ENCODE results near the gene RELA. TPM values are rescaled to one million over a fixed set of nuclear protein-coding genes. Genes with fewer than 3 reads are reported as not detected.
"Not testable (repeated sequence)": the region's sequence is repeated elsewhere in the genome, so short reads cannot be mapped to it uniquely, and the experiment has no call there.

RELA gene
- total RNA-seq, 2 donors from 2014 or later = 116 to 121 TPM

DNA sequence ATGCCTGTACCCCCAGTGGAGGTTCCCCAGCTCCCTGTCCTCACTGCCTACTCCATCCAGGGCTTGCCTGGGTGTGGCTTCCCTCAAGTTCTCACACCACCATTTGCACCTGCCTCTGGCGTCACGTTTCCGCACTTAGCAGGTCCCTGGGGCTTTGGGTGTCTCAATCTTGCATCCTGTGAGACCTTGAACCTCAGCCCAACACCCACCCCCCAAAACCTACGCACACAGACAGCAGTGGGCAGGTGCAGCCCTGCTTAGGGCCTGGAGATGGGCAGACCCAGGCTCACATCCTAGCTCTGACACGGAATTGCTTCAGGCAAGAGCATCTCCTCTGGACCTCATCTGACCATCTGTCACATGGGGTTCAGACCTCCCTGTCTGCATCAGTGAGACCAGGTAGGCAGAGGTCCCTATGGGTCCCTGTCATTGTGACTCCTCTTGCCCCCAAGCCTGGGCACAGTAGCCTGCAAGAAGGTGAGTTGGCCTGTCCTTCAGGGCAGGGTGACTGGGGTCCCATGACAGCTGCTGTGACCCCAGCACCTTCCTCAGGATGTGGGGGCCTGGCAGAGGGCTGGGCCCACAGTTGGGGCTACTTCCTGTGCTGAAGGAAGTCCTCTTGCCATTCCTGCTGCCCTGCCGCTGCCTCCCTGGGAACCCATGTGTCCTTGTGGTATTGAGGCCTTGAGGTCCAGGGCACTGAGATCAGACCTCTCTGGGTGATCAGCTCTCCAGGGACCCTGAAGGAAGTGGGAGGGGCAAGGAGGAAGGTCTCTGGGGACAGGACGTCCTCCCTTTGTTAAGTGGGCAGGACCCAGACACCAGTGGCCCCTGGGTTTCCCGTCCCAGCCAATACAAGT is 22.9 kb downstream of the RELA start:
- Mint-ChIP-seq H3K4me1 (ENCODE audit: low read depth) (peaks cover 61% of the 10 kb centered on the region), H3K9me3 (no peaks in the 10 kb centered on the region), H3K4me3 (peak overlapping the region; percentile 96 to 97), H3K27ac (peak overlapping the region; percentile 92), H3K27me3 (ENCODE audit: low read depth) (no peaks in the 10 kb centered on the region), H3K36me3 (ENCODE audit: insufficient read depth in 2 of 2) (peaks cover 8 to 9% of the 10 kb centered on the region in 2 donors)
- ATAC-seq (replicated peaks in 1 of 2) (peak; percentile 7 to 29), DNase-seq (peak; percentile 41 to 61)

DNA sequence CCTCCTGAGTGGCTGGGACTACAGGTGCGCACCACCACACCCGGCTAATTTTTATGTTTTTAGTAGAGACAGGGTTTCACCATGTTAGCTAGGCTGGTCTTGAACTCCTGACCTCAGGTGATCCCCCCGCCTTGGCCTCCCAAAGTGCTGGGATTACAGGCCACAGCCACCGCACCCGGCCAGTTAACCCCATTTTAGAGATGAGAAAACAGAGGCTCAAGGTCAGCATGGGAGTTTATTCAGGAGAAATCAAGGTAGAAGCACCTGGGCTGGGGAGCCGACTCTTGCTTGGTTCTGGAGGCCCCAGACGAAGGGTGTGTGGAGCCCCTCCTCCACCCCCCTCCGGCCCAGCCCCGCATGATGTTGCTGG is 23.5 kb downstream of the RELA start:
- Mint-ChIP-seq H3K27ac (peak overlapping the region; percentile 87), H3K4me1 (ENCODE audit: low read depth) (peaks cover 57% of the 10 kb centered on the region), H3K4me3 (peak overlapping the region; percentile 96 to 97)
- DNase-seq; H3K9me3 Mint-ChIP-seq; ATAC-seq (replicated peaks in 1 of 2); H3K36me3 Mint-ChIP-seq (ENCODE audit: insufficient read depth in 2 of 2); H3K27me3 Mint-ChIP-seq (ENCODE audit: low read depth): not testable (repeated sequence)

DNA sequence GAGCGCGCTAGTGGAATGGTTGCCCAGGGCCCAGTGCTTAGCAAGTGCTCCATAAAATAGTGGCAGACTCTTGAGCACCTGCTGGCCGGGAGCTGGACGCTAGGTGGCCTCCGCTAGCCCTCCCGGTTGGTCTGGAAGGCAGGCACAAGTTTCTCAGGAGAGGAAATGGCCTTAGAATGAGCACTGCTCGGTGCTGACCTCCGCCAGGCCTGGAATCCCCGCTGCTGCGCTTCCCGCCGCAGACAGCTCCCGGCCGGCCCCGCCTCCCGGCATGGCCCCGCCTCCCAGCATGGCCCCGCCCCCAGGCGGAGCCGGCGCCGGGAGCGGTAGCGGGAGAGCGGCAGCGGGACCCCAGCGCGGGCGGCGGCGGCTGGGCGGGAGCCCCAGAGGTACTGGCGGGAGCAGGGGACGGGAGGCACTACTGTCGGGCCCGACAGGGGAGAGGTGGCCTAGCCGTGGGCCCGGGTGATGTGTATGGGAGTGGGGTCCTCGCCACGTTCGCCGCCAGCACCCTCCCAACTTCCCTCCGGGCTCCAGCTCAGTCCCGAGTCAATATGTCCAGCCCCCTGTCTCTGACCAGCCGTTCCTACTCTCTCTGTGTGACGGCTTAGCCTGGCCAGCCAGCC is 24.8 kb downstream of the RELA start, which contains the start of gene SIPA1:
TSS of gene SIPA1 (plus strand) at position 308 of the 626 bp plus-strand sequence. CDS start 2,821 bp downstream, outside the sequence.
- no peaks in the 10 kb centered on the region for H3K9me3 Mint-ChIP-seq
- no peaks in the 10 kb centered on the region for H3K27me3 Mint-ChIP-seq (ENCODE audit: low read depth)
- DNase-seq (peak; percentile 78 to 90), ATAC-seq (replicated peaks in 1 of 2) (peak; percentile 73 to 76)
- peak within 1 kb of the TSS; percentile 94 for H3K27ac Mint-ChIP-seq
- H3K4me1 Mint-ChIP-seq (ENCODE audit: low read depth) = peaks cover 49% of the 10 kb centered on the region
- peak within 1 kb of the TSS; percentile 96 to 97 for H3K4me3 Mint-ChIP-seq
- H3K36me3 Mint-ChIP-seq (ENCODE audit: insufficient read depth in 2 of 2) = peaks cover 3 to 6% of the 10 kb centered on the region in 2 donors

DNA sequence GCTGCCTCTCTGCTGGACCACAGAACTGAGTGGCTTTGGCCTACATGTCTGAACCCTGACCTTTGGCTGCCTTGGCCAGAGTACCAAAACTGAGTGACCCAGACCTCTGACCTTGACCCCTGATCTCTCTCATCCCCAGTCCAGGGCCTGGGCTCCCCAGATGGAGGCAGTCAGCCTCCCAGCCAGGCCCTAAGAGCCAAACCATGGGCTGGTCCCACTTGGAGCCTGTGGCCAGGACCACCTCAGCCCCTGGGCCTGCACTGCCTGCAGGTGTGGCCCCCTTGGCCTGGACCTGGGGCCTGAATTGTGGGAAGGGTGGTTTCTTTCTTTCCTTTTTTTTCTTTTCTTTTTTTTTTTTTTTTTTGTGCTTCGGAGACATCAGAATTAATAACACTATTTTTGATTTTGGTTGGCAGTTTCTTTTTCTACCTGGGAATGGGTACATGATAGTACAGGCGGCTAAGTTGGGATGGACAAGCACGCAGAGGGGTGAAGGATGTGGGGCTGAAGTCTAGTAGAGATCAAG is 25.6 kb downstream of the RELA start:
- H3K4me3 Mint-ChIP-seq = peak overlapping the region; percentile 96 to 97
- no peaks in the 10 kb centered on the region for H3K27me3 Mint-ChIP-seq (ENCODE audit: low read depth)
- H3K9me3 Mint-ChIP-seq = no peaks in the 10 kb centered on the region
- DNase-seq = no peak
- peaks cover 3 to 6% of the 10 kb centered on the region in 2 donors for H3K36me3 Mint-ChIP-seq (ENCODE audit: insufficient read depth in 2 of 2)
- peak overlapping the region; percentile 93 for H3K27ac Mint-ChIP-seq
- ATAC-seq (replicated peaks in 1 of 2) = no peak
- peaks cover 48% of the 10 kb centered on the region for H3K4me1 Mint-ChIP-seq (ENCODE audit: low read depth)

DNA sequence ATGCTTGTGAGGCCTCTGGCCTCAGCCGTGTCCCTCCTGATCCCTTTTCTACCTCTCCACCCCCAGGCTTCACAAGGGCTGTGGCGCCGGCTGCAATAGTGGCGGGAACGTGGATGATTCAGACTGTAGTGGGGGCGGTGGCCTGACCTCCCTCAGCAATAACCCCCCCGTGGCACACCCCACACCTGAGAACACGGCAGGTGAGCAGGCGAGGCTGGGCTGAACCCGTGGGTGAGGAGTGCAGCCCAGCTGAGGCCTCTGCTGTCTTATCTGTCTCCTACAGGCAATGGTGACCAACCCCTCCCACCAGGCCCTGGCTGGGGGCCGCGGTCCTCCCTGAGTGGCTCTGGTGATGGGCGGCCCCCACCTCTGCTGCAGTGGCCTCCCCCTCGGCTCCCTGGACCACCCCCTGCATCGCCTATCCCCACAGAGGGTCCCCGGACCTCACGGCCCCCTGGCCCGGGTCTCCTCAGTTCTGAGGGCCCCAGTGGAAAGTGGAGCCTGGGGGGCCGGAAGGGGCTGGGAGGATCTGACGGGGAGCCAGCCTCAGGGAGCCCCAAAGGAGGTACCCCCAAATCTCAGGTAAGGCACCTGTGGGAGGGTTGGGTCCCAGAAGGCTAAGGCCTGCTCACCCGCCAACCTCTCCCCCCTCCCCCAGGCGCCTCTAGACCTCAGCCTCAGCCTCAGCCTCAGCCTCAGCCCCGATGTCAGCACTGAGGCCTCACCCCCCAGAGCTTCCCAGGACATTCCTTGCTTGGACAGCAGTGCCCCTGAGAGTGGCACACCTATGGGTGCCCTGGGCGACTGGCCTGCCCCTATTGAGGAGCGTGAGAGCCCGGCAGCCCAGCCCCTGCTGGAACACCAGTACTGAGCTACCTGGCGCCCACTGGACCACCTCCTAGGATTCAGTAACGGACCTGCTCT is 26.3 kb downstream of the RELA start:
- Mint-ChIP-seq H3K27me3 (ENCODE audit: low read depth) (no peaks in the 10 kb centered on the region), H3K9me3 (no peaks in the 10 kb centered on the region), H3K4me1 (ENCODE audit: low read depth) (peaks cover 41% of the 10 kb centered on the region), H3K27ac (no peak overlapping the region), H3K4me3 (peak overlapping the region; percentile 45 to 58), H3K36me3 (ENCODE audit: insufficient read depth in 2 of 2) (peaks cover 0 to 6% of the 10 kb centered on the region in 2 donors)
- ATAC-seq (replicated peaks in 1 of 2) (no peak), DNase-seq (no peak)

DNA sequence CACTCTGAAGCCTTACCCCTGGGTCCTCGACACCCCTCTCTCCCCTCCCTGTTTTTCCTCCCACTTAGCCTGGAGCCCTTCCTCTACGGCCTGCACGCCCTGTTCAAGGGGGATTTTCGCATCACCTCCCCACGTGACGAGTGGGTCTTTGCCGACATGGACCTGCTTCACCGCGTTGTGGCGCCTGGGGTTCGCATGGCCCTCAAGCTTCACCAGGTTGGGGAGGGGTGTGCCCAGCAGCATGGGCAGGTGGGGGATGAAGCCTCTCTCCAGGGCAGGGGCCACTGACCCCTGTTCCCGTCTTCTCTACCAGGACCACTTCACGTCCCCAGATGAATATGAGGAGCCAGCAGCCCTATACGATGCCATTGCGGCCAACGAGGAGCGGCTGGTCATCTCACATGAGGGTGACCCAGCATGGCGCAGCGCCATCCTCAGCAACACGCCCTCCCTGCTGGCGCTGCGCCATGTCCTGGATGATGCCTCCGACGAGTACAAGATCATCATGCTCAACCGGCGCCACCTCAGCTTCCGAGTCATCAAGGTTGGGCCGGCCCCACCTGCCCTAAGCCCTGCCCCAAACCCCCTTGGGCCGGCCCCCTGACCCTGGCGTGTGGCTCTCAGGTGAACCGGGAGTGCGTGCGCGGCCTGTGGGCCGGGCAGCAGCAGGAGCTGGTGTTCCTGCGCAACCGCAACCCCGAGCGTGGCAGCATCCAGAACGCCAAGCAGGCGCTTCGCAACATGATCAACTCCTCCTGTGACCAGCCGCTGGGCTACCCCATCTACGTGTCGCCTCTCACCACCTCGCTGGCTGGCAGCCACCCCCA is 27.6 kb downstream of the RELA start:
- Mint-ChIP-seq H3K9me3 (no peaks in the 10 kb centered on the region), H3K36me3 (ENCODE audit: insufficient read depth in 2 of 2) (peaks cover 0 to 6% of the 10 kb centered on the region in 2 donors), H3K4me1 (ENCODE audit: low read depth) (peaks cover 32% of the 10 kb centered on the region), H3K27me3 (ENCODE audit: low read depth) (no peaks in the 10 kb centered on the region), H3K4me3 (no peak overlapping the region), H3K27ac (no peak overlapping the region)
- DNase-seq = no peak
- no peak for ATAC-seq (replicated peaks in 1 of 2)

DNA sequence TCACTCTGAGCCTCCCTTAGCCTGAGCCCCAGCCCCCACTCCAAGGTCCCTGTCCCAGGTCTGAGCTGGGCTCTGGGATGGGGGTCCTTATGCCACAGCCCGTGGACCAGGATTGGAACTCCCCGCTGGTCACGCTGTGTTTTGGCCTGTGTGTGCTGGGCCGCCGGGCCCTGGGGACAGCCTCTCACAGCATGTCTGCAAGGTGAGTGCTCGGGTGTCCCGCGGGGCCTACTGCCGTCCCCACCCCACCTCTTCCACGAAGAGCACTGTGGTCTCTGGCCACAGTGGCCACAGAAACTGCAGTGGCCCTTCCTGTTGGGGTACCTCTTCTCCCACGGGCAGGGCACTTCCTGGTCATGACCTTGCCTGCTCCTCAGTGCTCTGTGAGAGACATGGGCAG is 28.3 kb downstream of the RELA start:
- no peaks in the 10 kb centered on the region for H3K27me3 Mint-ChIP-seq (ENCODE audit: low read depth)
- ATAC-seq (replicated peaks in 1 of 2) = no peak
- no peak for DNase-seq
- peaks cover 0 to 6% of the 10 kb centered on the region in 2 donors for H3K36me3 Mint-ChIP-seq (ENCODE audit: insufficient read depth in 2 of 2)
- no peak overlapping the region for H3K4me3 Mint-ChIP-seq
- H3K27ac Mint-ChIP-seq = peak overlapping the region; percentile 85
- no peaks in the 10 kb centered on the region for H3K9me3 Mint-ChIP-seq
- H3K4me1 Mint-ChIP-seq (ENCODE audit: low read depth) = peaks cover 25% of the 10 kb centered on the region

DNA sequence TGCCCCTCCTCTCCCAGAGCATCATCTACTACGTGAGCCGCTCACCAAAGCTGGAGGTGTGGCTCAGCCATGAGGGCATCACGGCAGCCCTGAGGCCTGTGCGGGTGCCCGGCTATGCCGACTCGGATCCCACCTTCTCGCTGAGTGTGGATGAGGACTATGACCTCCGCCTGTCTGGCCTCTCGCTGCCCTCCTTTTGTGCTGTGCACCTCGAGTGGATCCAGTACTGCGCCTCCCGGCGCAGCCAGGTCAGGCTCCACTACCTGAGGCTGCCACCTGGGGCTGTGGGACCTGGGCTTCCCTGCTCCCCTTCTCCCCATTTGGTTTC is 28.6 kb downstream of the RELA start:
- H3K4me1 Mint-ChIP-seq (ENCODE audit: low read depth) = peaks cover 22% of the 10 kb centered on the region
- no peak for ATAC-seq (replicated peaks in 1 of 2)
- H3K36me3 Mint-ChIP-seq (ENCODE audit: insufficient read depth in 2 of 2) = peaks cover 2 to 6% of the 10 kb centered on the region in 2 donors
- no peak for DNase-seq
- H3K27ac Mint-ChIP-seq = peak overlapping the region; percentile 85
- no peaks in the 10 kb centered on the region for H3K27me3 Mint-ChIP-seq (ENCODE audit: low read depth)
- H3K4me3 Mint-ChIP-seq = no peak overlapping the region
- H3K9me3 Mint-ChIP-seq = no peaks in the 10 kb centered on the region

DNA sequence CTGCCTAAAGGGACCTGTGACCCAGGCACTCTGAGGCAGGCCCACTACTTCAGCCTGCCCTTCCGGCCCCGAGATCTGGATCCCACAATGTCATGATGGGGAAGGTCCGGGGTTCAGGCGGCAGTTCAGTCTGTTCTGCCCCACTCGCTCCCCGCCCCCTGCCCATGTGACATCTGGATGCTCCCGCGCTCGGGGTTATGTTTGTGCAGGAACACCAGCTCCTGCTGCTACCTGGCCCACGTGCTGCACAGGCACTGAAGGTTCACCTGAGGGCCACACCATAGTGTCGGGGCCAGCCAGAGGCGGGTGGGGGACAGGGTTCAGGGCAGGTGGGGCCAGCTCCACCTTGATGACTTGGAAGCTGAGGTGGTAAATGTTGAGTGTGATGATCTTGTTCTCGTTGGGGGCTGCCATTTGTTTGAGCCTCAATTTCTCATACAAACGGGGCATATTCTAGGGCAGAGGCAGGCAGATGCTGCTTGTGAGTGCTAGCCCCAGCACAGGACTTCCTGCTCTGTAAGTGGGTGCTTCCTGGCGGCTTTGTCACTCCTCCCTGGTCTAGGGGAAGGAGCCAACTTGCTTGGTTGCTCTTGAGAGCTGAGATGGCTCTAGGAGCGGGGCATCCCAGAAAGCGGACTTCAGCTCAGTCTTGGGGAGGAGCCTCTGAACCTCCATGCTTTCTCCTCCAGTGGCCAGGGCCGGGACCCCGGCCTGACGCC is 29.2 kb downstream of the RELA start:
- H3K36me3 Mint-ChIP-seq (ENCODE audit: insufficient read depth in 2 of 2) = peaks cover 3 to 5% of the 10 kb centered on the region in 2 donors
- peak overlapping the region; percentile 85 for H3K27ac Mint-ChIP-seq
- ATAC-seq (replicated peaks in 1 of 2) (no peak), DNase-seq (no peak)
- no peaks in the 10 kb centered on the region for H3K27me3 Mint-ChIP-seq (ENCODE audit: low read depth)
- H3K9me3 Mint-ChIP-seq = no peaks in the 10 kb centered on the region
- no peak overlapping the region for H3K4me3 Mint-ChIP-seq
- H3K4me1 Mint-ChIP-seq (ENCODE audit: low read depth) = peaks cover 17% of the 10 kb centered on the region

DNA sequence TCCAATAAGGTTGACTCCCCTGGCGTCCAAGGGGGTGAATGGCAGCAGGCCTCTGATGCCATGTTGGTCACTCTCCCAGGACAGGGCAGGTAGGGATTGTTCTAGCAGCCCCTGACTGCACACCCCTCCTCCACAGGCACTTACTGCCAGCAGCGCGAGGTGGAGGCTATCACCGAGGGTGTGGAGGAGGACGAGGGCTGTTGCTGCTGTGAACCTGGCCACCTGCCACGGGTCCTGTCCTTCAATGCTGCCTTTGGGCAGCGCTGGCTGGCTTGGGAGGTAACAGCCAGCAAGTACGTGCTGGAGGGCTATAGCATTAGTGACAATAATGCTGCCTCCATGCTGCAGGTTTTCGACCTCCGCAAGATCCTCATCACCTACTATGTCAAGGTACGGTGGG is 32.5 kb downstream of the RELA start:
- DNase-seq = no peak
- H3K9me3 Mint-ChIP-seq = no peaks in the 10 kb centered on the region
- no peak for ATAC-seq (replicated peaks in 1 of 2)
- peaks cover 11% of the 10 kb centered on the region for H3K4me1 Mint-ChIP-seq (ENCODE audit: low read depth)
- H3K27me3 Mint-ChIP-seq (ENCODE audit: low read depth) = no peaks in the 10 kb centered on the region
- H3K36me3 Mint-ChIP-seq (ENCODE audit: insufficient read depth in 2 of 2) = peaks cover 0 to 10% of the 10 kb centered on the region in 2 donors
- H3K4me3 Mint-ChIP-seq = no peak overlapping the region
- H3K27ac Mint-ChIP-seq = no peak overlapping the region

DNA sequence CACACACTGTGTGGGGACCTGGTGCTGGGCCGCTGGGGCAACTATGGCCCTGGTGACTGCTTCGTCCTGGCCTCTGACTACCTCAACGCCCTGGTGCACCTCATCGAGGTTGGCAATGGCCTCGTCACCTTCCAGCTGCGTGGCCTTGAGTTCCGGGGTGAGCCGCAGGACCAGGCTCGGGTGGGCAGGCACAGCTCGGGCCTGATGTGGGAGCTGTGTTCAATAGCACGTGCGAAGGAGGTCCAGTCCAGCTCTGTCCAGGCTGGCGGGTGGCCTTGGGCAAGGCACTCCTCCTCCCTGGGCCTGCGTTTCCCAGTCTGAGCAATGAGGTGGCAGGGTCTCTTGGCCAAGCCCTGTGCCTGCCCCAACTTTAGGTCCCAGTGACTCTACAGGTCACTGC is 33.1 kb downstream of the RELA start:
- H3K27me3 Mint-ChIP-seq (ENCODE audit: low read depth) = no peaks in the 10 kb centered on the region

More for the DNA sequence above, 33.1 kb downstream of the RELA start:
- H3K36me3 Mint-ChIP-seq (ENCODE audit: insufficient read depth in 2 of 2) = peaks cover 0 to 10% of the 10 kb centered on the region in 2 donors
- no peak for ATAC-seq (replicated peaks in 1 of 2)
- no peak overlapping the region for H3K27ac Mint-ChIP-seq
- peaks cover 11% of the 10 kb centered on the region for H3K4me1 Mint-ChIP-seq (ENCODE audit: low read depth)
- no peaks in the 10 kb centered on the region for H3K9me3 Mint-ChIP-seq
- DNase-seq = no peak
- H3K4me3 Mint-ChIP-seq = no peak overlapping the region
